Dendritic cell treated with granulocyte-macrophage colony-stimulating factor and Interleukin-4, amounts not matched to agents 40 ng/mL and 50 ng/mL, for 4 days (primary cell): Measurements from ENCODE around the gene PIGN.

Source experiments
- H3K27ac Mint-ChIP-seq: one replicate; pipeline ENCODE4 v1.8.0; 2022; ENCODE audit warnings: mild to moderate bottlenecking, mixed read lengths
- H3K27me3 Mint-ChIP-seq: one replicate; pipeline ENCODE4 v1.8.0; 2022; ENCODE audit warnings: mild to moderate bottlenecking, mixed read lengths
- H3K36me3 Mint-ChIP-seq: one replicate; pipeline ENCODE4 v1.8.0; 2022; ENCODE audit warnings: low read depth, mixed read lengths
- H3K4me1 Mint-ChIP-seq: one replicate; pipeline ENCODE4 v1.8.0; 2022; ENCODE audit warnings: low read depth, mixed read lengths
- H3K4me3 Mint-ChIP-seq: one replicate; pipeline ENCODE4 v1.8.0; 2022; ENCODE audit warnings: mild to moderate bottlenecking, moderate library complexity, mixed read lengths
- H3K9me3 Mint-ChIP-seq: one replicate; pipeline ENCODE4 v1.8.0; 2022; ENCODE audit warnings: mixed read lengths
- intact Hi-C: fragments of 100-400 bp; cut with micrococcal nuclease; formaldehyde crosslinking; loops from one replicate; pipeline ENCODE4 v1.15.0; 2022

Gene PIGN

DNA sequence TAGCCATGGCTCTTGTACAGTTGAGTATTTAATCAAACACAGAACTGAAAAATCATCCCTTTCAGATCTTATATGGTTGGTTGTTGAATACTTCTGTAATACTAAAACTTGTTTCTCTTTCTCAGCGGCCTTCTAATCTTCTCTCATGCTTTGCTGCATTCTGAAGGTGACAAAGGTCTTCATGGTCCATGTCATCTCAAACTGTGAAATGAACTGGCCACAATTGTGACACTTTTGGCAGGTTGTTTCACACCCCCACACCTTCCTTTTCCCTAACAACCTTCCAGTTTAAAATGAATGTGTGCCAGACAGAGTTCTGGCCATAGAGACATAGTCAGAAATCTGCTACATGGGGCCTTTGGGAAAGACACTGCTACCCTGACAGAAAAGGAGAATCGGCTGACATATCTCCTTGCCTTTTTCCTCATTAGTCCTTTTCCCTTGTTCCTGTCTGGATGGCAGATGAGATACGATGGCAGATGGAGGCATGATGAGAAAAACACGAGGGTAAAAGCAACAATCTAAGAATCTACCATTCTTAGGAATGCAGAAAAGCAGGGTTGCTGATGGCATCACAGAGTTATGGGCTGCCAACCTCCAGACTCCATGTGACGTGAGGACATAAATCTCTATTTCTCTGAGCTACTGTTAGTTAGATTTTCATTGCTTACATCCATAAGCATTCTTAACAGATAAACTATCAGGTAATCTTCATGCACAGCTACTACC is 106.5 kb downstream of the PIGN start:
- Mint-ChIP-seq H3K4me3 (no peak overlapping the region), H3K4me1 (no peaks in the 10 kb centered on the region), H3K36me3 (peaks cover 19% of the 10 kb centered on the region), H3K27me3 (no peaks in the 10 kb centered on the region), H3K9me3 (no peaks in the 10 kb centered on the region), H3K27ac (no peak overlapping the region)
- intact Hi-C loops: no loop called here

GRCh38 chr18:62073461-62074281 is 113.2 kb downstream of the PIGN start:
- Mint-ChIP-seq H3K27me3 (no peaks in the 10 kb centered on the region), H3K9me3 (no peaks in the 10 kb centered on the region), H3K36me3 (peaks cover 6% of the 10 kb centered on the region), H3K4me1 (peaks cover 14% of the 10 kb centered on the region), H3K4me3 (no peak overlapping the region), H3K27ac (no peak overlapping the region)
- intact Hi-C loops: no loop called here

- H3K4me3 Mint-ChIP-seq: no peak overlapping the region
- H3K4me1 Mint-ChIP-seq: peaks cover 17% of the 10 kb centered on the region
- H3K27me3 Mint-ChIP-seq: no peaks in the 10 kb centered on the region
- peaks cover 14% of the 10 kb centered on the region for H3K36me3 Mint-ChIP-seq
- intact Hi-C loops: no loop called here
- H3K27ac Mint-ChIP-seq: no peak overlapping the region
- no peaks in the 10 kb centered on the region for H3K9me3 Mint-ChIP-seq
Measured at GRCh38 chr18:62072370-62072769, 114.5 kb downstream of the PIGN start.

GRCh38 chr18:62071071-62071470 is 115.8 kb downstream of the PIGN start:
- Mint-ChIP-seq H3K9me3 (no peaks in the 10 kb centered on the region), H3K27me3 (no peaks in the 10 kb centered on the region), H3K27ac (no peak overlapping the region), H3K36me3 (peaks cover 14% of the 10 kb centered on the region), H3K4me3 (no peak overlapping the region), H3K4me1 (peaks cover 17% of the 10 kb centered on the region)
- intact Hi-C loops: no loop called here

DNA sequence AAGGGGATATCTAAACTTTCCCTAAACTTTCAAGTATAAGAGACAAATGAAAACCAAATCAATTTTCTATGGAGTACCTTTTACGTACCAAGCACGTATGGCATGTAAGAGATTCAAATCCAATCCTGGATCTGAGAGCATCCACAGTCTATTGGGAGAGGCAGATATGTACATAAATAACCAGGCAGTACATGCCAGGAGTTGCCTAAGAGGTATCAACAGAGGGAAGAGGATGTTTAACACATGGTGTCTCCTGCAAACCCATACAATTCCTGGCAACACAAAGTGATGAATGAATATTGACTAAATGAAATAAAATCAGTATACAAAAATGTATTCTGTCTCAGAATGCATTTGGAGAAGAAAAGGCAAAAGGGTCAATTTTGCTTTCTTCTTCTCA is 116.6 kb downstream of the PIGN start:
- intact Hi-C loops: no loop called here
- H3K36me3 Mint-ChIP-seq: peaks cover 14% of the 10 kb centered on the region
- no peak overlapping the region for H3K27ac Mint-ChIP-seq
- H3K9me3 Mint-ChIP-seq: no peaks in the 10 kb centered on the region
- no peak overlapping the region for H3K4me3 Mint-ChIP-seq
- H3K27me3 Mint-ChIP-seq: no peaks in the 10 kb centered on the region
- H3K4me1 Mint-ChIP-seq: peaks cover 17% of the 10 kb centered on the region

DNA sequence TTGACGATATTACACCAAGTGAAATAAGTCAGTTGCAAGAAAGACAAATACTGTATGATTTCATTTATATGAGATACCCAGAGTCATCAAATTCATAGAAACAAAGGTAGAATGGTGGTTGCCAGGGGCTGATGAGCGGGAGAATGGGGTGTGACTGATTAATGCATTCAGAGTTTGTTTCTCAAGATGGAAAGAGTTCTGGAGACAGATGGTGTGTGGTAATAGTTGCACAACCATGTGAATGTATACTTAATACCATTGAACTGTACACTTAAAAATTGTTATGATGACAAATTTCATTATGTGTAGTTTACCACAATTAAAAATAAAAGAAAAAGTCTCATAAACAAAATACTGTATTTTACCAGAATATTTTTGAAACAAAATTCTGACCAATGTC is 117.3 kb downstream of the PIGN start:
- Mint-ChIP-seq H3K27ac (no peak overlapping the region), H3K9me3 (no peaks in the 10 kb centered on the region), H3K36me3 (peaks cover 14% of the 10 kb centered on the region), H3K4me1 (peaks cover 17% of the 10 kb centered on the region), H3K4me3 (no peak overlapping the region), H3K27me3 (no peaks in the 10 kb centered on the region)
- intact Hi-C loops: no loop called here

DNA sequence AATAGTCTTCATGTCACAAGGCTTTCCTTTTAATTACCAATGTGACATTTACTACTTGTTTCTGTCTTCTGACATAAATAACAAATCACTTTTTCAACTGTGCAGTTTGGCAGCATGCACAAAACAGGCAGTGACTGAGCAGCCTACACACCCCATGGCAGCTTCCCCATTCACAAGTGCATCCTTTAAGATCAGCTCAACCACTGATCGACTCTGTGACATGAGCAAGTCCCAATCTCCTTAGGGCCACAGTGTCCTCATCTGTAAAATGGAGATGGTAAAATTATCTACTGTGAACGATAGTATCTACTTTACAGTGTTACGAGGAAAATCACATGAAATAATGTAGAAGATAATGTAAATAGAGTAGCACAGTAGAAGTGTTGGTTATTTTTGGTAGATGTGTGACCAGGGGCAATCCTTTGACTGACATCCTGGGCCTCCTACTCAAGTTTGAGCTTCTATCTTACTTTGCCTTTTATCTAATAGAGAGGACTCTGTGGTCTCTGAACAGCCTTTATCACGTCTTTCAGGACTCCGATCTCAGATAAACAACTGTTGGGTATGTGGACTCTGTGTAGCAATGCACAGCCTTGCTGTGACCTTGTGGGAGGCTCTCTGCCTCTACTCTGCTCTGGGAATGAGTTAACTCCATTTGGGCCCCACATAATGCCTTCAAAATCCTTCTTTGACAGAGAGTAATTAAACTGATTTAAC is 120.6 kb downstream of the PIGN start:
- Mint-ChIP-seq H3K27me3 (no peaks in the 10 kb centered on the region), H3K36me3 (peaks cover 14% of the 10 kb centered on the region), H3K4me1 (peaks cover 17% of the 10 kb centered on the region), H3K27ac (no peak overlapping the region), H3K9me3 (no peaks in the 10 kb centered on the region), H3K4me3 (no peak overlapping the region)
- intact Hi-C loops: no loop called here

GRCh38 chr18:62064361-62064760 is 122.5 kb downstream of the PIGN start:
- Mint-ChIP-seq H3K27me3 (no peaks in the 10 kb centered on the region), H3K36me3 (peaks cover 21% of the 10 kb centered on the region), H3K27ac (no peak overlapping the region), H3K4me3 (no peak overlapping the region), H3K4me1 (peaks cover 7% of the 10 kb centered on the region), H3K9me3 (no peaks in the 10 kb centered on the region)
- intact Hi-C loops: no loop called here

- intact Hi-C loops: no loop called here
- no peak overlapping the region for H3K27ac Mint-ChIP-seq
- H3K4me3 Mint-ChIP-seq: no peak overlapping the region
- H3K27me3 Mint-ChIP-seq: no peaks in the 10 kb centered on the region
- peaks cover 14% of the 10 kb centered on the region for H3K36me3 Mint-ChIP-seq
- peaks cover 9% of the 10 kb centered on the region for H3K9me3 Mint-ChIP-seq
- no peaks in the 10 kb centered on the region for H3K4me1 Mint-ChIP-seq
Measured at GRCh38 chr18:62061821-62062478, 124.9 kb downstream of the PIGN start.

GRCh38 chr18:62060820-62061219 is 126.0 kb downstream of the PIGN start:
- H3K4me3 Mint-ChIP-seq: no peak overlapping the region
- H3K36me3 Mint-ChIP-seq: peaks cover 14% of the 10 kb centered on the region
- no peaks in the 10 kb centered on the region for H3K4me1 Mint-ChIP-seq
- peaks cover 9% of the 10 kb centered on the region for H3K9me3 Mint-ChIP-seq
- intact Hi-C loops: no loop called here
- no peak overlapping the region for H3K27ac Mint-ChIP-seq
- no peaks in the 10 kb centered on the region for H3K27me3 Mint-ChIP-seq

GRCh38 chr18:62054929-62055498 is 131.8 kb downstream of the PIGN start:
- Mint-ChIP-seq H3K27ac (no peak overlapping the region), H3K27me3 (no peaks in the 10 kb centered on the region), H3K4me1 (no peaks in the 10 kb centered on the region), H3K4me3 (no peak overlapping the region), H3K9me3 (peaks cover 17% of the 10 kb centered on the region), H3K36me3 (peaks cover 38% of the 10 kb centered on the region)
- intact Hi-C loops: no loop called here

DNA sequence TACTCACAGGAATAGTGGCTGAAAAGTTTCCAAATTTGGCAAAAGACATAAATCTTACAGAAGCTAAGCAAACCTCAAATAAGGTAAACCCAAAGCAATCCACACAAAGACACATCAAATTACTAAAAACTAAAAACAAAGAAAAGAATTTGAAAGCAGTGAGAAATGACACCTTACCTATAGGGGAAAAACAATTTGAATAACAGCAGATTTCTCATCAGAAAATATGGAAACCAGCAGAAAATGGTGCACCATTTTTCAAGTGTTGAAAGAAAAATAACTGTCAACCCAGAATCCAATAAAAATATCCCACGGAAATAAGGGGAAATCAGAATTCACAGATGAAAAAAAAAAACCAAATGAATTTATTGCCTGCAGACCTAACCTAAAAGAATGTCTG is 138.6 kb downstream of the PIGN start:
- no peaks in the 10 kb centered on the region for H3K27me3 Mint-ChIP-seq
- no peak overlapping the region for H3K27ac Mint-ChIP-seq
- peaks cover 36% of the 10 kb centered on the region for H3K36me3 Mint-ChIP-seq
- no peak overlapping the region for H3K4me3 Mint-ChIP-seq
- H3K9me3 Mint-ChIP-seq: peaks cover 21% of the 10 kb centered on the region
- intact Hi-C loops: no loop called here
- no peaks in the 10 kb centered on the region for H3K4me1 Mint-ChIP-seq

- no peaks in the 10 kb centered on the region for H3K27me3 Mint-ChIP-seq
- no peak overlapping the region for H3K27ac Mint-ChIP-seq
- H3K4me1 Mint-ChIP-seq: no peaks in the 10 kb centered on the region
- peaks cover 32% of the 10 kb centered on the region for H3K36me3 Mint-ChIP-seq
- intact Hi-C loops: no loop called here
- peaks cover 13% of the 10 kb centered on the region for H3K9me3 Mint-ChIP-seq
- no peak overlapping the region for H3K4me3 Mint-ChIP-seq
Measured at GRCh38 chr18:62045316-62045715, 141.5 kb downstream of the PIGN start.
